NCI-H2171 treated with DMSO at 0.1 percent for 48 hours (cell line): ENCODE results near the gene ARL6.
"Not testable (repeated sequence)": the region's sequence is repeated elsewhere in the genome, so short reads cannot be mapped to it uniquely, and the experiment has no call there.

Experiments used
- DNase-seq: peaks from one replicate; lab custom pipeline; 2025; lab: John Stamatoyannopoulos, UW

ARL6 gene

GRCh38 chr3:97821774-97822358 is 57.3 kb downstream of the ARL6 start, which contains the start of gene CRYBG3:
Gene CRYBG3 (plus strand): TSS chr3:97822011. CDS start chr3:97822207, 196 bp downstream.
- DNase-seq: peak; percentile 78

DNA sequence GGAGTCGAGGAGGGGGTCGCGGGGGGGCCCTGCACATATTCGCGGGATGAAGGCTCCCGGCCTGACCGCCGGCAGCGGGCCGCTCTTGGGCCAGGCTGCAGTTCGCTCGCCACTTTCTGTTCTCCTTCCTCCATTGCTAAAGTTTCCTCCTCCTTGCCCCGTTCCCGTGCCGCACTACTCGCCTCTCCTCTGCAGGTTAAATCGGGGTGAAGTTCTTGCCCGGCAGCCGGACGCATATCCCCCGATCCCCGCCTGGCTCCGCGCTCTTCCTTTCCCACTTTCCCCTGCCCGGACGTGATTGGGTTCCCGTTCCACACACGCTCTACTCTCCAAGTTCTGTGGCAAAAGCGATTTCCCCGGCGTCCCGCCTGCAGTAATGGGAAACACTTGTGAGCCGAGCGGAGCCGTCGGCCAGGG is 57.8 kb downstream of the ARL6 start:
- DNase-seq: peak; percentile 53

DNA sequence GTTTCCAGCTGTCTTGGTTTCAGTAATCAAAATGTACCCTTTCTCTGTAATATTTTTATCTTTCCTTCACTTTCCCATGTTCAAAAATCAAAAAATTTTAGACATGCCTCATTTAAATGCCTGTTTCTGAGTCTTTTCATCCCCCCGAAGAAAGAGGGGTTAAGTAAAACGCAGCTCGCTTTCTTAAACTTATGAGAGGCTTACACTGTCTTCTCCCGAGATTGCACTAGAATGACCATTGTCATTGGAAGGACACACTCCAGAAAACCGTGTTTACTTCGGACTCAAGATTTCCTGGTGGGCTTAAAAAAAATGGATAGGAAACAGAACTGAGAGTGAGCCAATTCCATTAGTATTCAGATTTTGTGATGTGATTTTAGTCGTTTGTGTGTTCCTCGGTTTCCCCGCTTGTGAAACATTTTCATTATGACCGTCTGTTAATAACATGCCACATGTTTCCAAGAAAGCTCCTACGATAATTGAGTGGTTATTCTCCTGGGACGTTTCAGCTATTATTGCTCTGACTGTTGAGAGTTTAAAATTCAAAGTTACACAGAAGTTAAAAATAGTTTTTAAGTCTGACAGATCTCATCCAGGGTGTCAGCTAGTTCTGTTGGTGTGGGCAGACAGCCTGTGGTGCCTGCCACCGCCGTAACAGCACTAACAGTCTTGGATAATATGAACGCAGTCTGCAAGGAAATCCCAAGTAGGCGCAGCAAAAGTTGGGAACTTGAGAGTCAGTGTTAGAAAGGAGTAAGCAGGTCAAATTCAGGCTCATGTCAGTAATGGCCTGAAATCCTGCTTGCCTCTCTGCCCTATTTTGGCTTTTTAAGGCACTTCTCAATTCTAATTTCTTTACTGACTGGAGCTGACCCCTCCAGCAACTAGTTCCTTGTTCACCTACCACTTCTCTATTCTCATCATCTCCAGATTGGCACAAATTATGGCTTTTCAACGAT is 58.8 kb downstream of the ARL6 start:
- no peak for DNase-seq

DNA sequence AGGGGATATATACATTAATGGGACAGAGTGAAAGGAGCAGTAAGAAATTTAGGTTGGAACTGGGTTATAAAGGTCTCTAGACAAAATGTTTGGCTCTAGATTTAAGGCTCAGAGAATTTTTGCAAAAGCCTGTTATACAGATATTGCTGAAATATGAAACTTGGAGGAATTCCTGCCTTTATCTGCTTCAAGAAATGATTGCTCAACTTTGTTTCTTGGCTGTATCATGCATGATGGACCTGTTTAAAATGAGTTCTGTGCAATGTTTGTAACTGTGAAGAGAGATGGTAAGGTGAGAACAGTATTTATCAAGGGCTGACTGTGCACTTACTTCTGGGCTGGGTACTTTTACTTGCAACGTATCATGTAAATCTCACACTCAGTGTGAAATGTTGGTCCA is 60.5 kb downstream of the ARL6 start:
- no peak for DNase-seq

DNA sequence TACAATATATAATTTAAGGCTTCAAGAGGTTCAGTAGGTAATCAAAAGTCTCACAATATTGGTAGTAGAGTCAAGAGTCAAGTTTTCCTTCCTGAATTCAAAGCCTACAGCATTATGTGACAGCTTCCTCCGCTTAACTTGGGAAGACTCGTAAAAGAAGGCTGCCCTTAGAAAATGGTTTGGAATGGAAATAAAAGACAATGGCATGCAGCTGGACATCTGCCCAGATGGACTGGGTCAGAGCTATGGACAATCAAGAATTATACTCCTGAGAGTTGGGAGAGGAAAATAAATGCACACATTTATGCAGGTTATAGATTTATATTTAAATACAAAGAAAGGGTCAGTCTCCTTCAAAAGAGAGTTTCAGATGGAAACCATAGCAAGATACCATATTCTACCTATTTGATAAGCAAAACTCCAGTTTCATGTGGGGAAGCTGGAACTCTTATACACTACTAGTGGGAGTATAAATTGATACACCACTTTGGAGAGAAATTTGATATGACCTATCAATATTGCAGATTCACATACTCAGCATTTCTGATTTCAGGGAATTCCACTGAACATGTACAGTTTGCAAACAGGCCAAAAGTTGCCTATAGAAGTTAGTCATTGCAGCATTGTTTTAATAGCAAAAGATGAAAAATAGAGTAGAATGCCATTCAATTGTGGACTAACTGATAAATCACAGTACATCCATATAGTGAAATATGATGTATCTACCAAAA is 63.3 kb downstream of the ARL6 start:
- no peak for DNase-seq

GRCh38 chr3:97829198-97829597 is 64.6 kb downstream of the ARL6 start:
- DNase-seq: no peak

DNA sequence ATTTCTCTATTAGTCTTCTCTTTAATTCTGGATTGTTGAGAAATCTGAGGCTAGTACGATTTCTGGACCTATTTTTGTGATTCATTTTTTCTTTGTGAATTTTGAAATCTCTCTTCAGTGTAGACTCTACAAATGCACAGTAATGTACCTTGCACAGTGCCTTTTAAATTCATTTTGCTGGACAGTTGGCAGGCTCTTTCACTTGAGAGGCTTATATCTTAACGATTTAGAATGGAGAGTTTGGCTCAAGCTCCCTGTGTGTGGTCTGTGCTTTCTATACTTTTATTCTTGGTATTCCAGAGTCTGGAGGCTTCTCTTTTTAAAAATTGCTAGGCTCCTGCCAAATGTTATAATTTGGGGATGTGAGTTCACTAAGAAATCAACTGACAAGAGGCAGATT is 66.1 kb downstream of the ARL6 start:
- DNase-seq: no peak

- DNase-seq: no peak
These were observed 66.6 kb downstream of the ARL6 start for GRCh38 chr3:97831140-97831539.

DNA sequence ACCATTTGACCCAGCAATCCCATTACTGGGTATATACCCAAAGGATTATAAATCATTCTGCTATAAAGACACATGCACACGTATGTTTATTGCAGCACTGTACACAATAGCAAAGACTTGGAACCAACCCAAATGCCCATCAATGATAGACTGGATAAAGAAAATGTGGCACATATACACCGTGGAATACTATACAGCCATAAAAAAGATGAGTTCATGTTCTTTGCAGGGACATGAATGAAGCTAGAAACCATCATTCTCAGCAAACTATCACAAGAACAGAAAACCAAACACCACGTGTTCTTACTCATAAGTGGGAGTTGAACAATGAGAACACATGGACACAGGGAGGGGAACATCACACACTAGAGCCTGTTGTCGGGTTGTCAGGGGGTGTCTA is 68.6 kb downstream of the ARL6 start:
- DNase-seq: not testable (repeated sequence)

DNA sequence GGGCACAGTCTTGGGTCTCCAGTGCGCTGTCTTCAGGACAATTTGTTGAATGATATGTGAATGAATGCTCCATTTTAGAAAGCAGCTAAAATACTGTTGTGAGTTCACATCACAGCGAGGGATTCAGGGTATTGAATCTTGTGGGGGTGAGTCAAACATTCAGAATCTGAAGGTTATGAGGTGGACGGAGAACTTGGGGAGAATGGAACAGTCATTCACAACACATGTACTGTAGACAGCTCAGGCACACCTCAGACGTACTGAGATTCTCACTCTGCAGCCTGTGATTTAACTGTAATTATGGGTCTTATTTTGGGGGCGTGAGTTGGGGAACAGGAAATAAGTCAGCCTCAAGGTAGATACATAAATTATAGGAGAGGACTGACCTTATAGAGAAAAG is 71.2 kb downstream of the ARL6 start:
- DNase-seq: no peak

- peak; percentile 42 for DNase-seq
These were observed 73.8 kb downstream of the ARL6 start for GRCh38 chr3:97838393-97838792.

DNA sequence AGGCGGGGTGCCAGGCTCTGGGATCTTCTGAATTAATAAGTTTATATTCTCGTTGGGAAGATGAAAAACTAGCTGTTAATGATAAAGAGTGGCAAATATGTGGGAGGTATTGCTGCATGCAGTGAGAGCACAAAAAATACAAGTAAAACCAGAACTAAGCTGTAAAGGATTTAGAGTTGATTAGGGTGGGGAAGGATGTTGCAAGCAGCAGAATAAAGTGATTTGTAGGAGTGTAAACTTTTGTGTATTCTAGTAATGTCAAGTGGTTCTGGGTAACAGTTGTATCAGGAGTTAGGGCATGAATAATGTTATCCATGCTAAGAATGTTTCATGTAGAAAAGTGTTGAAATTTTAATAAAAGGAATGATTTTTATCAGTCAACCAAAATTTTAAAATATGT is 75.4 kb downstream of the ARL6 start:
- no peak for DNase-seq

DNA sequence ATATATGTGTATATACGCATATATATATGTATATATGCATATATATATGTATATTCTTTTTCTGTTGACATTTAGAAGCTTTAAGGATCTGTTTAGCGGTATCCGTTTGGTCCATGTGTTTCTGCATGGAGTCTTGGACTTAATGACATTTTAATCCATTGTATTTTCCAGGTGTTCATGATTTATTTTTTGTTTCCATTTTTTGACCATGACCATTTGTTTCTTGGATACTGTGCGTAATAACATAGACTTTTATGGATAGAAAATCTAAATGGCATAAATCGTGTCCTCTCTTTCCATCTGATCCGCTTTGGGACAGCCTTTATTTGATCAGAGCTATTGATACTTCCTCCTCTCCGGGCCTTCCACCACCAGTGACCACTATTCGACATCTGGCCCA is 76.7 kb downstream of the ARL6 start:
- no peak for DNase-seq

DNA sequence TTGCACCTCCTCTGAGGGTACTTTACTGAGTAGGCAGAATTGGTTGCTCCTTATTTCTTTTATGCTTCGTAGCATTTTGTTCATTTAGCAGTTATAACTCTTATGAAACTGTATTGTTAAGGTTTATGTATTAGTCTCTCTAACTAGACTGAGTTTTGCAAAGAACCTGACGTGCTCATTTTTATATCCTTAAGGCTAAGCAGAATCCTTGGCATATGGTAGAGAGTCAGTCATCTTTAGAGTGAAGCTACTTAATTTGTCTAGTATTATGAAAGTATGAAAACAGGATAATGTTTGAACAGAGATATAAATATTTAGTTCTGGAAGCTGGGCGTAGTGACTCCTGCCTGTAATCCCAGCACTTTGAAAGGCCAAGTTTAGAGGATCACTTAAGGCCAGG is 77.4 kb downstream of the ARL6 start:
- no peak for DNase-seq

GRCh38 chr3:97848779-97849178 is 84.2 kb downstream of the ARL6 start:
- no peak for DNase-seq
